ENCODE data around the gene MCU. TPM values are rescaled to one million over a fixed set of nuclear protein-coding genes. Genes with fewer than 3 reads are reported as not detected.

The MCU gene
- total and polyA plus RNA-seq, 2 experiments from 2014 or later = 31.6 to 41.7 TPM

- Histone ChIP-seq H2AFZ (no peak overlapping the region), H3K9me2 (replicated peaks; ENCODE audit: insufficient read depth) (no peaks in the 10 kb centered on the region), H3K36me3 (replicated peaks; ENCODE audit: insufficient read depth, low read depth) (no peaks in the 10 kb centered on the region), H3K27ac (no peak overlapping the region), H3K9me3 (ENCODE audit: low read depth) (no peaks in the 10 kb centered on the region), H3K4me2 (no peak overlapping the region), H3K79me2 (no peaks in the 10 kb centered on the region), H3K4me3 (no peak overlapping the region), H3K4me1 (ENCODE audit: insufficient read depth) (no peaks in the 10 kb centered on the region), H3K27me3 (no peaks in the 10 kb centered on the region), H4K20me1 (ENCODE audit: insufficient read depth, poor library complexity, severe bottlenecking) (no peaks in the 10 kb centered on the region)
- 94% methylated on average over 2 of the region's 2 CpGs for WGBS (ENCODE audit: low lambda C conversion rate, missing lambda C conversion rate)
- TF ChIP-seq EZH2 (IDR thresholded peaks at IDR 0.05; ENCODE audit: borderline replicate concordance) (no peak), CTCF (IDR thresholded peaks at IDR 0.05; ENCODE audit: poor library complexity) (no peak)
- DNase-seq (ENCODE audit: low spot score) = no peak
Observed at GRCh38 chr10:72883861-72884260, 191.9 kb downstream of the MCU start.

- no peak overlapping the region for H3K4me2 ChIP-seq
- no peak for DNase-seq (ENCODE audit: low spot score)
- no peaks in the 10 kb centered on the region for H3K9me3 ChIP-seq (ENCODE audit: low read depth)
- H3K79me2 ChIP-seq = no peaks in the 10 kb centered on the region
- no peaks in the 10 kb centered on the region for H4K20me1 ChIP-seq (ENCODE audit: insufficient read depth, poor library complexity, severe bottlenecking)
- WGBS (ENCODE audit: low lambda C conversion rate, missing lambda C conversion rate) = 93% methylated on average over 2 of the region's 2 CpGs
- H3K27ac ChIP-seq = no peak overlapping the region
- H3K9me2 ChIP-seq (replicated peaks; ENCODE audit: insufficient read depth) = no peaks in the 10 kb centered on the region
- no peaks in the 10 kb centered on the region for H3K4me1 ChIP-seq (ENCODE audit: insufficient read depth)
- H2AFZ ChIP-seq = no peak overlapping the region
- no peak for TF ChIP-seq EZH2phosphoT487 (IDR thresholded peaks at IDR 0.05; ENCODE audit: low read depth, severe bottlenecking, unreplicated experiment)
- no peak for TF ChIP-seq EZH2 (IDR thresholded peaks at IDR 0.05; ENCODE audit: borderline replicate concordance)
- no peak for TF ChIP-seq CTCF (IDR thresholded peaks at IDR 0.05; ENCODE audit: poor library complexity)
- no peak overlapping the region for H3K4me3 ChIP-seq
- H3K36me3 ChIP-seq (replicated peaks; ENCODE audit: insufficient read depth, low read depth) = no peaks in the 10 kb centered on the region
- no peaks in the 10 kb centered on the region for H3K27me3 ChIP-seq
Observed at GRCh38 chr10:72885953-72886352, 194.0 kb downstream of the MCU start.

GRCh38 chr10:72886621-72887020 is 194.7 kb downstream of the MCU start:
- no peak for DNase-seq (ENCODE audit: low spot score)
- 73% methylated on average over 1 of the region's 1 CpG for WGBS (ENCODE audit: low lambda C conversion rate, missing lambda C conversion rate)

More at GRCh38 chr10:72886621-72887020, 194.7 kb downstream of the MCU start:
- Histone ChIP-seq H3K27ac (no peak overlapping the region), H3K79me2 (no peaks in the 10 kb centered on the region), H3K9me2 (replicated peaks; ENCODE audit: insufficient read depth) (no peaks in the 10 kb centered on the region), H3K4me2 (no peak overlapping the region), H3K9me3 (ENCODE audit: low read depth) (no peaks in the 10 kb centered on the region), H3K4me1 (ENCODE audit: insufficient read depth) (no peaks in the 10 kb centered on the region), H2AFZ (no peak overlapping the region), H3K36me3 (replicated peaks; ENCODE audit: insufficient read depth, low read depth) (no peaks in the 10 kb centered on the region), H4K20me1 (ENCODE audit: insufficient read depth, poor library complexity, severe bottlenecking) (no peaks in the 10 kb centered on the region), H3K4me3 (no peak overlapping the region), H3K27me3 (no peaks in the 10 kb centered on the region)
- TF ChIP-seq CTCF (IDR thresholded peaks at IDR 0.05; ENCODE audit: poor library complexity) = no peak
- TF ChIP-seq EZH2 (IDR thresholded peaks at IDR 0.05; ENCODE audit: borderline replicate concordance) = no peak
- TF ChIP-seq EZH2phosphoT487 (IDR thresholded peaks at IDR 0.05; ENCODE audit: low read depth, severe bottlenecking, unreplicated experiment) = no peak
